ENCODE data around the gene CD164. TPM values are rescaled to one million over a fixed set of nuclear protein-coding genes. Genes with fewer than 3 reads are reported as not detected.

CD164 gene
- polyA plus RNA-seq, 1 donor = 558 TPM

DNA sequence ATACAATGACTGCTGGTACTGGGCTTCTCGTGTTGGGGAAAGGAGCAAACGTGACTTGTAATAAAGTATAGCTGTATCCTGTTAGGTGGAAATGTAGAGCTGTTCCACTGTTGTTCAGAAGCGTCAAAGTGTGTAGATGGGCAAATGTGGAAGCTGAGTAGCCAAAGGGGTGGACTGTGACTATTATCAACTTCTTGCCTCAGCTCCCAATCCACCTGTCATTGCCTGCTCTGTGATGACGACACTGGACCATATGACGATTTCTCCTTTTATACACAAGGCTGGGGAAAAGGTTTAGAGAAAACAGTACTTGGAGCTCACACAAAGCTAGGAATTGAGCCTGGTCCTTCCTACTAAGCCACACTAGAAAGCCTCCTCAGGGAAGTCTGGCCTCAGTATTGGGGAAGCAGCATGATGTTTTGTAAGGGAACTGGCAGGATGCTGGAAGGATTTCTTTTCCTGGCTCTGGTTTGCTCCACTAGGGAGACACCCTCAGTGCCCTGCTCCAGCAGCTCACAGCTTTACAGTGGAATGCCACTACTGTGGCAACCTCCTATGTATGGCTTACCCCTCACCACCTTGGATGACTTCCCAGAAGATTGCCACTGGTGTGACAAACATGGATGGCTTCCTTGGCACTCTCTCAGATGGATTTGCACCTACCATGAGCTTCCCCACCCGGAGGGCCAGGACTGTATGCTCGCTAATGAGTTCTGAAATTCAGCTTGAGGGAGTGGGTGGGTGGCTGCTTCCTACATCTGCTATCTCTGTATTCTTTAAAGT, 20.0 kb downstream of the CD164 start:
- no peak for DNase-seq
- no peak overlapping the region for H3K27ac ChIP-seq (ENCODE audit: low read length)
- H3K4me3 ChIP-seq (ENCODE audit: low read length) = no peak overlapping the region
- no peaks in the 10 kb centered on the region for H3K4me1 ChIP-seq (ENCODE audit: control insufficient read depth, insufficient read depth, low read length)
- no peaks in the 10 kb centered on the region for H3K27me3 ChIP-seq (ENCODE audit: control insufficient read depth, insufficient read depth, low read length)
- no CpG with 5 or more reads among the region's 7 CpGs for WGBS (ENCODE audit: insufficient coverage, low lambda C conversion rate)
- peaks cover 57% of the 10 kb centered on the region for H3K36me3 ChIP-seq (ENCODE audit: control insufficient read depth, insufficient read depth, low read length)
- no peaks in the 10 kb centered on the region for H3K9me3 ChIP-seq (ENCODE audit: control insufficient read depth, low read depth, low read length)

DNA sequence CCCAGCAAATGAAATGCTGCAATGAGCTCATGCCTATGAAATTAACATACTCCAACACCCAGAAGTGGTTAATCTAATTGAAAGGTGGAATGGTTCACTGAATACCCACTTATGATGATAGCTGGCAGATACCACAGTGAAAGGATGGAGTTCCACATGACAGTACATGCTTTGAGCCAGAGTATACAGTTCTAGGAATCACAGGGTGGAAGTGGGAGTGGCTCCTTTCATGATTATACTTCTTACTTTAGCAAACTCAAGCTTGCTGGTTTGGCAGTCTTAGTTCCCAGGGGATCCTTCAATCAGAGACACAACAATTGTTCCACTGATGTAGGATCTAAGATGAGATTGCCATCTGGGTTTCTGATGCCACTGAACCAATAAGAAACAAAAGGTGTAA, 21.5 kb downstream of the CD164 start:
- H3K36me3 ChIP-seq (ENCODE audit: control insufficient read depth, insufficient read depth, low read length) = peaks cover 61% of the 10 kb centered on the region
- H3K4me1 ChIP-seq (ENCODE audit: control insufficient read depth, insufficient read depth, low read length) = no peaks in the 10 kb centered on the region

DNA sequence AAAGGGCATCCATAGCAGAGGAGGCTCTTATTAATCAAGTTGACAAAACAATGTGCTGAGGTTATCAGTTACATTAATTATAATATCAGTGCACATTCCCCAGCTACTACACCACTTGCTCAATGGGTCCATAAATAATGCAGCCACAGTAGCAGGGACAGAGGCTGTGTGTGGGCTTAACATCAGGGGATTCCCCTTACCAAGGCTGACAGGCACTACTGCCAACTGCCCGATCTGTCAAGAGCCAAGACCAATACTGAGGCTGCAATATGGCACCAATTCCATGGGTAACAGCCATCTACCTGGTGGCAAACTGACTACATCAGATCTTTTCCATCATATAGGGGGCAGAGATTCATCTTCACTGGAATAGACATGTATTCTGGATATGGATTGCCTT, 22.0 kb downstream of the CD164 start:
- Histone ChIP-seq H3K27ac (ENCODE audit: low read length) (no peak overlapping the region), H3K4me1 (ENCODE audit: control insufficient read depth, insufficient read depth, low read length) (no peaks in the 10 kb centered on the region), H3K36me3 (ENCODE audit: control insufficient read depth, insufficient read depth, low read length) (peaks cover 57% of the 10 kb centered on the region), H3K9me3 (ENCODE audit: control insufficient read depth, low read depth, low read length) (no peaks in the 10 kb centered on the region), H3K27me3 (ENCODE audit: control insufficient read depth, insufficient read depth, low read length) (no peaks in the 10 kb centered on the region), H3K4me3 (ENCODE audit: low read length) (no peak overlapping the region)
- DNase-seq = no peak
- no CpG with 5 or more reads among the region's 1 CpG for whole genome bisulfite sequencing (ENCODE audit: insufficient coverage, low lambda C conversion rate)

More for the DNA sequence above, 21.5 kb downstream of the CD164 start:
- Histone ChIP-seq H3K27me3 (ENCODE audit: control insufficient read depth, insufficient read depth, low read length) (no peaks in the 10 kb centered on the region), H3K9me3 (ENCODE audit: control insufficient read depth, low read depth, low read length) (no peaks in the 10 kb centered on the region), H3K4me3 (ENCODE audit: low read length) (no peak overlapping the region), H3K27ac (ENCODE audit: low read length) (no peak overlapping the region)
- DNase-seq = no peak

DNA sequence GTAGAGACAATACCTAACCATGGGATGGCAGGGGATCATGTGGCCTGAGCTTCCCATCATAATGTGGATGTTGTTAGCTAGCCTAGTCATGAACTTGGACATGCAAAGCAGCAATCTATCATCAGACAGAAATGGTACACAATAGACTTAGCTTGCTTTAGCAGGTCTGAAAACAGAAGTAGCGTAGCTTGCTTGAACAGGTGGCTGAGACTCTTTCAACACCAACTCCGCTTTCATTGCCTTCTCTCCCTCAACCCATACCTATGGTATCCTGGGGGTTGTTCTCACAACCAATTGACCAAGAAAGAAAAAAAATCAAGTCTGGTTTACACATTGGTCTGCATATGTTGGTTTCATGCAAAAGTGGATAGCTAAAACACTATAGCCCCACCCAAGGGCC, 23.0 kb downstream of the CD164 start:
- no peak overlapping the region for H3K4me3 ChIP-seq (ENCODE audit: low read length)
- DNase-seq = no peak
- H3K27me3 ChIP-seq (ENCODE audit: control insufficient read depth, insufficient read depth, low read length) = no peaks in the 10 kb centered on the region
- H3K27ac ChIP-seq (ENCODE audit: low read length) = no peak overlapping the region
- no peaks in the 10 kb centered on the region for H3K9me3 ChIP-seq (ENCODE audit: control insufficient read depth, low read depth, low read length)
- no CpG with 5 or more reads among the region's 2 CpGs for WGBS (ENCODE audit: insufficient coverage, low lambda C conversion rate)
- no peaks in the 10 kb centered on the region for H3K4me1 ChIP-seq (ENCODE audit: control insufficient read depth, insufficient read depth, low read length)
- peaks cover 52% of the 10 kb centered on the region for H3K36me3 ChIP-seq (ENCODE audit: control insufficient read depth, insufficient read depth, low read length)

DNA sequence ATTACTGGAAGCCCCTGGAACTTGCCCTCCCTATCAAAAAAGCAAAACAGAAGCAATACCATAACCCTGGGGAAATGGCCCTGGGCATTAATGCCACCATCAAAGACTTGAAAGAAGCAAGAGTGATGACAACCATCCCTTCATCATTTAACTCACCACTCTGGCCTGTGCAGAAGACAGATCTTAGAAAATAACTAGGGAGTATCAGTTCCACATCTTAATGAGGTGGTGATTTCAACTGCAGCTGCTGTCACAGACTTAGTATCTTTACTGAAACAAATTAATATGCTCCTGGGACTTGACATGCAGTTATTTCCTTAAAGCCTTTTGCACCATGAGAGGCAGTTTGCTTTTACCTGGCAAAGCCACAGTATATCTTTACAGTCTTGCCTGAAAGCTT, 24.1 kb downstream of the CD164 start:
- Histone ChIP-seq H3K9me3 (ENCODE audit: control insufficient read depth, low read depth, low read length) (no peaks in the 10 kb centered on the region), H3K27ac (ENCODE audit: low read length) (no peak overlapping the region), H3K27me3 (ENCODE audit: control insufficient read depth, insufficient read depth, low read length) (no peaks in the 10 kb centered on the region), H3K4me3 (ENCODE audit: low read length) (no peak overlapping the region), H3K36me3 (ENCODE audit: control insufficient read depth, insufficient read depth, low read length) (peaks cover 53% of the 10 kb centered on the region), H3K4me1 (ENCODE audit: control insufficient read depth, insufficient read depth, low read length) (no peaks in the 10 kb centered on the region)
- DNase-seq = no peak

DNA sequence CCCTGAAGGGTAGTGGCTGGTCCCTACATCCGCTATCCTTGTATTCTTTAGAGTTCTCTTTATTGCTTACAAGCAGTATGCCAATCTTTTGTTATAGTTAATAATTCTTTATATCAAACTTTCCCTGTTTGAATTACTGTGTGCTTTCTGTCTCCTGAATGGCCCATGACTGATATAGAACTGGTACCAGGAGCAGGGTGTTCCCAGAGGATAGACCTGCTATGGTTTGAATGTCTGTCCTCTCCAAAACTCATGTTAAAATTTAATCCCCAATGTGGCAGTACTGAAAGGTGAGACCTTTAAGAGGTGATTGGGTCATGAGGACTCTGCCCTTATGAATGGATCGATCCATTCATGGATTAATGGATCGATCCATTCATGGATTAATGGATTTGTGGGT, 26.0 kb downstream of the CD164 start:
- no peak for DNase-seq
- Histone ChIP-seq H3K27me3 (ENCODE audit: control insufficient read depth, insufficient read depth, low read length) (no peaks in the 10 kb centered on the region), H3K4me3 (ENCODE audit: low read length) (no peak overlapping the region), H3K9me3 (ENCODE audit: control insufficient read depth, low read depth, low read length) (no peaks in the 10 kb centered on the region), H3K4me1 (ENCODE audit: control insufficient read depth, insufficient read depth, low read length) (peaks cover 13% of the 10 kb centered on the region), H3K36me3 (ENCODE audit: control insufficient read depth, insufficient read depth, low read length) (peaks cover 41% of the 10 kb centered on the region), H3K27ac (ENCODE audit: low read length) (no peak overlapping the region)
- no CpG with 5 or more reads among the region's 3 CpGs for WGBS (ENCODE audit: insufficient coverage, low lambda C conversion rate)

DNA sequence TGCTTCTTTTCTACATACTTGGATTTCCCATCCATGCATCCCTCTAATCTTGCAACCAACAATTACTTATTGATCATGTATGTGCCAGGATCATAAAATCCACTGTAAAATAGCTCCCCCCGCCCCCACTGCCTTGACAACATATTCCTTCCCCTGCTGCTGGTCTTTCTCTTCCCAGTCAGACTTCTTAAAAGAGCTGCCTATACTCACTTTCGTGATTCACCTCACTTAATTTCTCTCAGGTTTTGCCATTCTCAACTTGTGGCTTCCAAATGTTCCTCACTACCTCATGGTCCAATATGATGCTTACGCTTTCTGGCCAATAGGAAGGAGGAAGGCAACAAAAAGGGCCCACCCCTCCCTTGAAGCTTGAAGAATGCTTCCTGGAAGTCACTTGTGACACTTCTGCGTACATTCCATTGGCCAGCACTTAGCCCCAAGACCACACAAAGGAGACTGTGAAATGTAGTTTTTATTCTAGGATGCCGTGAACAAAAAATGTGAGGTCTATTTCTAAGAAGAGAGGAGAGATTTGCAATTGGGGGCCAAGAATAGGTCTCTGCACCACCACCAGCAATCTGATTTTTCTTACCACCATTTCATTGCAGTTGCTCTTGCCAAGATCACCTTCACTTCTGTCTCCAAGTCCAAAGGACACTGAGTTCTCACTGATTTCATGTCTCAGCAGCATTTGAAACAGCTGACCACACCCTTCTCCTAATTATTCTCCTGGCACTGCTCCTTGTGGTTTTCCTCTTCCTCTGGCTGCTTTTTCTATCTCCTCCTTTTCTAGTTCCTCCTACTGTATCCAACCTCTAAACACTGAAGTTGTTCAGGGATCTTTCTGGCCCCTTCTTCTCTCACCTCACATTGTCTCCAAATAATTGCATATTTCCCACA, 30.8 kb downstream of the CD164 start:
- peak overlapping the region; percentile 77 for H3K27ac ChIP-seq (ENCODE audit: low read length)
- no peaks in the 10 kb centered on the region for H3K27me3 ChIP-seq (ENCODE audit: control insufficient read depth, insufficient read depth, low read length)
- DNase-seq = peak; percentile 81 to 84
- peaks cover 54% of the 10 kb centered on the region for H3K4me1 ChIP-seq (ENCODE audit: control insufficient read depth, insufficient read depth, low read length)
- H3K36me3 ChIP-seq (ENCODE audit: control insufficient read depth, insufficient read depth, low read length) = peaks cover 11% of the 10 kb centered on the region
- no peak overlapping the region for H3K4me3 ChIP-seq (ENCODE audit: low read length)
- no CpG with 5 or more reads among the region's 5 CpGs for WGBS (ENCODE audit: insufficient coverage, low lambda C conversion rate)
- H3K9me3 ChIP-seq (ENCODE audit: control insufficient read depth, low read depth, low read length) = no peaks in the 10 kb centered on the region

DNA sequence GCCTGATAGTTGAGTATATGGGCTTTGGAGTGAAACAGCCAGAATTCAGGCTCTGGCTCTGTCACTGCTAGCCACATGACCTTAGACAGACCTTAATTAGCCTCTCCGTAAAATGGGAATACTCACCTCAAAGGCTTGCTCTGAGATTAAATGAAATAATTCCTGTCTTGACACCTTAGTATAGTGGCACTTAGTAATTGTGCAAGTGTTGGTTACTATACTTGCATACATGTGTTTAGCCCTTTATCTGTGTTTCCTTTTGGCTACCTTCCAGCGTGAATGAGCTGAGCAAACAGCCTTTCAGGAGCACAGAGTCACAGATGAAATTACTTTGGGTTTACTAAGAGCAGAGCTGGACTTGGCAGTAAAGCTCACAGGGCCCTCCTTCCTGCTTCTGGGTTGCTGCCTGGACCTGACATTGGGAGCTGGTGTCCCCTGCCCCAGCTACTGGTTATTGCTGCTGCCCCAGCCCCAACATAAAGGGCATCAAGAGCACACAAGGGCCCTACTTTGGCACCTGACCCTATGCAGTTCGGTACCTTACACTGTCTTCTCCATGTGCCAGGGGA, 32.8 kb downstream of the CD164 start:
- DNase-seq = peak; percentile 88 to 95
- WGBS (ENCODE audit: insufficient coverage, low lambda C conversion rate) = 40% methylated on average over 1 of the region's 3 CpGs
- Histone ChIP-seq H3K36me3 (ENCODE audit: control insufficient read depth, insufficient read depth, low read length) (peaks cover 4% of the 10 kb centered on the region), H3K4me1 (ENCODE audit: control insufficient read depth, insufficient read depth, low read length) (peaks cover 54% of the 10 kb centered on the region), H3K9me3 (ENCODE audit: control insufficient read depth, low read depth, low read length) (no peaks in the 10 kb centered on the region), H3K27me3 (ENCODE audit: control insufficient read depth, insufficient read depth, low read length) (no peaks in the 10 kb centered on the region), H3K4me3 (ENCODE audit: low read length) (no peak overlapping the region), H3K27ac (ENCODE audit: low read length) (peak overlapping the region; percentile 82)

DNA sequence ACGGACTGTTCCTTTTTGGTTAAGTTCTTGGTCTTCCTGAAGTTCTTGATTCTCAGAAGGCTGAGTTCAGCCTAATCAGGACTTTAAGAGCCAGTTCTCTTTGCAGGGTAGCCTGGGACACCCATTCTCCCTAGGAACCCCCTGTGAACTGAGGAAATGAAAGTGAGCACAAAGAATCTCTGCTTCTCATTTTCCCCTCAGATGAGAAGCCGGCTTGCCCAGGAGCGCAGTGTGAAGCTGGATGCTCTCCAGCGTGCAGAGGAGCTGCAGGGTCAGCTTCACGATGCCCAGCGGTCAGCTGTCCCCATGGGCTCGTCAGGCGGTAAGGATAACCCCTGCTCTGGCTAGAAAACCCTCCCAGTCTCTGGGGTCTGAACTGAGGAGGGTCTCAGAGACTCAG, 34.0 kb downstream of the CD164 start:
- H3K36me3 ChIP-seq (ENCODE audit: control insufficient read depth, insufficient read depth, low read length) = no peaks in the 10 kb centered on the region
- peaks cover 59% of the 10 kb centered on the region for H3K4me1 ChIP-seq (ENCODE audit: control insufficient read depth, insufficient read depth, low read length)
- WGBS (ENCODE audit: insufficient coverage, low lambda C conversion rate) = 17% methylated on average over 1 of the region's 8 CpGs
- no peaks in the 10 kb centered on the region for H3K9me3 ChIP-seq (ENCODE audit: control insufficient read depth, low read depth, low read length)
- H3K4me3 ChIP-seq (ENCODE audit: low read length) = no peak overlapping the region
- H3K27ac ChIP-seq (ENCODE audit: low read length) = peak overlapping the region; percentile 77
- no peaks in the 10 kb centered on the region for H3K27me3 ChIP-seq (ENCODE audit: control insufficient read depth, insufficient read depth, low read length)
- DNase-seq = no peak

DNA sequence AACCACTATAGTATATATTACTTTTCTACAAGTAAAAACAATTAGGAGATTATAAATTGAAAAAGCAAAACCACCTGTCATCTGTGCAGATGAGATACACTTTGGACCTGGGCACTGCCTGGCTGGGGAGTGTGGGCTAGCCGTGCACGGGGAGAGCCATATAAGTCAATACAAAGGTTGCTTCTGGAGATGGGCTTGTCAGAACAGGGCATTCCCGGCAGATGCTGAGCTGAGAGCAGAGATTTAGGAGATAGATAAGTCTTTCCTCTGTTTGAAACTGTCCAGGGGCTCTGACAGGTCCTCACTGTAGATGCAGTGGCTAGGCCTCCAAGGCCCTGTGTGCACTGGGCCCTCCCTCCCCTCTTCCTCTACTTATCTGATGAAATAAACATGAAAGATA, 34.5 kb downstream of the CD164 start:
- Histone ChIP-seq H3K4me3 (ENCODE audit: low read length) (no peak overlapping the region), H3K27ac (ENCODE audit: low read length) (peak overlapping the region; percentile 77), H3K36me3 (ENCODE audit: control insufficient read depth, insufficient read depth, low read length) (no peaks in the 10 kb centered on the region), H3K4me1 (ENCODE audit: control insufficient read depth, insufficient read depth, low read length) (peaks cover 59% of the 10 kb centered on the region), H3K27me3 (ENCODE audit: control insufficient read depth, insufficient read depth, low read length) (no peaks in the 10 kb centered on the region), H3K9me3 (ENCODE audit: control insufficient read depth, low read depth, low read length) (no peaks in the 10 kb centered on the region)
- peak; percentile 84 to 90 for DNase-seq
- no CpG with 5 or more reads among the region's 3 CpGs for WGBS (ENCODE audit: insufficient coverage, low lambda C conversion rate)

Measured in large intestine (tissue), 3 donors.